ENCODE results near the gene ZNF182. TPM values are rescaled to one million over a fixed set of nuclear protein-coding genes. Genes with fewer than 3 reads are reported as not detected.
"Not testable (repeated sequence)": the region's sequence is repeated elsewhere in the genome, so short reads cannot be mapped to it uniquely, and the experiment has no call there.

ZNF182 gene
- polyA plus RNA-seq, 3 donors, result 9.7 to 11.2 (median 10.2) TPM

DNA sequence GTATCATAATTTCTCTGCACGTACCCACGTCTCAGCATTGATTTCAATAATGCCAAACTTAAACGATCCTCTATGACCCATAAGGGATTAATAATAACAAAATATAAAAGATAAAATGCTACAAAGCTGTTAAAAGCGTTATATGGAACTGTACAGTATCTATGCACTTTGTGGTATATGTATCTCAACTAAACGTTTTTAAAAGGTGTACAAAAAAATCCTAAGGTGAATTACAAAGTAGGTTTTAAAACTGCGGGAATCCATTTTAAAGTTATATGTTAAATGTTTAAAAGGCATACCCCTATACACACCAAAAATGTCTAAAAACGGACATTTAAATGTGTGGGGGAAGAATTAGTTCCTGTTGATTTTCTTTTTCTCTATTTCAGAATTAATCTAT lies 860 bp downstream of the ZNF182 start:
- no peak for DNase-seq

GRCh38 chrX:48002319-48002718 lies 1.5 kb downstream of the ZNF182 start:
- no peak for DNase-seq

DNA sequence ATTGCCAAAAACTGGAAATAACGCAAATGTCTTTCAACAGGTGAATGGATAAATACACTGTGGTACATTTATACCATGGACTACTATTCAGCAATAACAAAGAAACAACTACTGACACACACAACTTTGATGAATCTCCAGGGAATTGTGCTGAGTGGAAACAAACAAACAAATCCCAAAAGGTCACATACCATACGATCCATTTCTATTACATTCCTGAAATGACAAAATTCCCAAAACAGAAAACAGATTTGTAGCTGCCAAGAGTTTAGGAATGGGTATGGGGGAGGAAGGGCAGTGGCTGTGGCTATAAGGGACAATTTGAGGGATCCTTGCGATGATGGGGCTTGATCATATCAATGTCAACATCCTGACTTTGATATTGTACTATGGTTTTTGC lies 2.5 kb downstream of the ZNF182 start:
- no peak for DNase-seq

- no peak for DNase-seq
These were observed 11.1 kb downstream of the ZNF182 start for GRCh38 chrX:47992669-47993068.

- DNase-seq, result no peak
These were observed 11.8 kb downstream of the ZNF182 start for GRCh38 chrX:47992095-47992380.

- no peak for DNase-seq
These were observed 12.3 kb downstream of the ZNF182 start for GRCh38 chrX:47991263-47992094.

DNA sequence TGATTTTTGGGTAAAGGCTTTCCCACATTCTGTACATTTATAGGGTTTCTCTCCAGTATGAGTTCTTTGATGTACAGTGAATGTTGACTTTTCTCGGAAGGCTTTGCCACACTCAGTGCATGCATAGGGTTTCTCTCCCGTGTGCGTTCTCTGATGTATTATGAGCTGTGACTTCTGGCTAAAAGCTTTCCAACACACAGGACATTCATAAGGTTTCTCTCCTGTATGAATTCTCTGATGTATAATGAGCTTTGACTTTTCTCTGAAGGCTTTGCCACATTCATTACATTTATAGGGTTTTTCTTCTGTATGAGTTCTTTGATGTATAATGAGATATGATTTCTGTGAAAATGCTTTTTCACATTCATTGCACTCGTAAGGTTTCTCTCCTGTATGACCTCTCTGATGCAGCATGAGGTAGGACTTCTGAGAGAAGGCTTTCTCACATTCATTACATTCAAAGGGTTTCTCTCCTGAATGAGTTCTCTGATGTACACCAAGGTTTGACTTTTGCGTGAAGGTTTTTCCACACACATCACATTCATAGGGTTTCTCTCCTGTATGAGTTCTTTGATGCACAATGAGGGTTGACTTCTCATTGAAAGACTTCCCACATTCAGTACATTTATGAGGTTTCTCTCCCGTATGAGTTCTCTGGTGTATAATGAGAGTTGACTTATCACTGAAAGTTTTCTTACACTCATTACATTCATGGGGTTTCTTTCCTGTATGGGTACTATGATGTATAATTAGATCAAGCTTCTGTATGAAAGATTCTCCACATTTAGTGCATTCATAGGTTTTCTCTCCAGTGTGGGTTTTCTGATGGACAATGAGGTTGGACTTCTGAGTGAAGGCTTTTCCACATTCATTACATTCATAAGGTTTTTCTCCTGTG lies 27.3 kb downstream of the ZNF182 start:
- no peak for DNase-seq

- DNase-seq, result no peak
These were observed 30.6 kb downstream of the ZNF182 start for GRCh38 chrX:47973235-47973634.

DNA sequence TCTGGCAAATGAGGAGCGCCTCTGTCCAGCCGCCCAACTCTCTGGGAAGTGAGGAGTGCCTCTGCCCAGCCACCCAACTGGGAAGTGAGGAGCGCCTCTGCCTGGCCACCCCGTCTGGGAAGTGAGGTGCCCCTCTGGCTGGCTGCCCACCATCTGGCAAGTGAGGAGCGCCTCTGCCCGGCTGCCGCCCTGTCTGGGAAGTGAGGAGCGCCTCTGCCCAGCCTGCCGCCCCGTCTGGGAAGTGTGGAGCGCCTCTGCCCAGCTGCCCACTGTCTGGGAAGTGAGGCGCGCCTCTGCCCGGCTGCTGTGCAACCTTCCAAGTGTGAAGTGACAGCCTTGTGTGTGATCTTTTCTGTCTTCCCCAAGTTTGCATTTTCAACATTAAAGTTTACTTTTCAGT lies 38.3 kb downstream of the ZNF182 start:
- DNase-seq, result not testable (repeated sequence)

GRCh38 chrX:47961830-47962229 lies 42.0 kb downstream of the ZNF182 start:
- DNase-seq, result not testable (repeated sequence)

- no peak for DNase-seq
These were observed 43.4 kb downstream of the ZNF182 start for GRCh38 chrX:47960406-47960805.

GRCh38 chrX:47958761-47959342 lies 44.9 kb downstream of the ZNF182 start:
- DNase-seq, result no peak

GRCh38 chrX:47958206-47958605 lies 45.6 kb downstream of the ZNF182 start:
- not testable (repeated sequence) for DNase-seq

GRCh38 chrX:47956016-47956415 lies 47.8 kb downstream of the ZNF182 start:
- DNase-seq, result no peak

GRCh38 chrX:47955295-47955694 lies 48.5 kb downstream of the ZNF182 start:
- not testable (repeated sequence) for DNase-seq

DNA sequence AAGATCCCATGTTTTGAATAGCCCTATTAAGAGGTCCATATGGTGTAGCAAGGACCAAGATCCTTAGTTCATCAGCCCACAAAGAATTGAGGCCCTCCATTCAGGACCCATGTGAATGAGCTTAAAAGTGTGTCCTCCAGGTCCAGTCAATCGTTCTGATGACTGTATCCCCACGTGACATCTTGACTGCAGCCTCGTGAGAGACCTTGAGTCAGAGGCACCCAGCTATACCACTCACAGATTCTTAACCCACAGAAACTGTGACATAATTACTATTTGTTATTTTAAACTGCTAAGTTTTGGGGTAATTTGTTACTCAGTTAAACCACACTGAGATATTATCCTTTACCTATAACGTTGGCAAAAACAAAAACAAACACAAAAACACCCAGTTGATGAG lies 62.4 kb downstream of the ZNF182 start:
- DNase-seq, result no peak

GRCh38 chrX:47940448-47940847 lies 63.3 kb downstream of the ZNF182 start:
- no peak for DNase-seq

GRCh38 chrX:47936940-47937317 lies 66.9 kb downstream of the ZNF182 start:
- DNase-seq, result no peak

DNA sequence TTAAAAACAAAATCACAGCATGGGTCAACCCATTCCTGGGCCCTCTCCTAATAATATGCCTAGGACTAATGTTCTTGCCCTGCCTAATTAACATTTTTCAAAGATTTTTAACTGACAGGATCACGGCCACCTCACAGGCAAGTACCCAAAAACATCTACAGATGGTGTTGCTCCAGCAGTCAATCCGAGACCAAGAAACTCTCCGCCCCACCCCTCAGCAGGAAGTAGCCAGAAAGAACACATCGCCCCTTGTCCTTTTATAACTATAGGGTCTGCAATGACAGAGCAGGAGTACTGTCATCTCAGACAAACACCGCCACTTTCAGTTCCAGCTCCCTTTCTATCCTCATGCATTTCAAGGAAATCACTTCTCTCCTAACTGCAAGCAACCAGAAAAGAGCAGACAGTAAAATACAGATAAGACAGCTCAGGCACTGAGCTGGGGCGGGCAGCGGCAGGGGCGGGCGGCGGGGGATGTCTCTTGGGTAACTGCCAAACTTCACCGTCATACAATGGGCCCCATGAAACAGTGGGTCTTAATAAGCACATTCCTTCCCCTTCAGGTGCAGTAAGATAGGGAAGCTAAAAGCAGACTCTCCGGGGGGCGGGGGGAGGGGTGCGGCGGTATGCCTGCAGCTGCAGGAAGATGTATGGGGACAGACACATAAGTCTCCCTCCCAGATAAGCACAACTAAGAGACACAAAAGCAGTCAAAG lies 67.4 kb downstream of the ZNF182 start:
- no peak for DNase-seq

DNA sequence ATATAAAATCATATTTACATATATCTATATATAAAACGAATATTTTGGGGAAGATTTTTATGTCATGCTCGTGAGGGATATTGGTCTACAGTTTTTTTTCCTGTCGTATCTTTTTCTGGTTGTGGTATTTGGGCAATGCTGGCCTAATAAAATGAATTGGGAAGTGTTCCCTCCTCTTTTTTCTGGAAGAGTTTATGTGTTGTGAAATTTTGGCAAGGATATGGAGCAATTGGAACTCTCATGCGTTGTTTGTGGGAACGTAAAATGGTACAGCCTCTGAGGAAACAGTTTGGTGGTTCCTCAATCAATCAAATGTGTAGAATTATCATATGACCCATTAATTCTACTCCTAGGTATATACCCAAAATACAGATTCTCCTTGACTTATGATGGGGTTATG lies 69.8 kb downstream of the ZNF182 start:
- DNase-seq, result no peak

GRCh38 chrX:47931970-47932369 lies 71.8 kb downstream of the ZNF182 start:
- not testable (repeated sequence) for DNase-seq

- DNase-seq, result no peak
These were observed 76.6 kb downstream of the ZNF182 start for GRCh38 chrX:47927212-47927611.

Data from renal pelvis (tissue), 4 donors.